Hepatic stellate cell (primary cell): ENCODE data around the gene YTHDC1.

Source experiments
- DNase-seq: peaks from one replicate; pipeline ENCODE4 v3.0.0; 2011; ENCODE audit warnings: low spot score

Gene YTHDC1

GRCh38 chr4:68358988-68359387 is 9.1 kb upstream of the YTHDC1 start:
- no peak for DNase-seq

GRCh38 chr4:68352791-68353190 is 2.9 kb upstream of the YTHDC1 start:
- no peak for DNase-seq

GRCh38 chr4:68349279-68349648 is 626 bp downstream of the YTHDC1 start:
- no peak for DNase-seq

- no peak for DNase-seq
These were observed 1.3 kb downstream of the YTHDC1 start for GRCh38 chr4:68348577-68348976.

GRCh38 chr4:68347845-68348244 is 2.0 kb downstream of the YTHDC1 start:
- DNase-seq, result no peak

GRCh38 chr4:68346461-68346860 is 3.4 kb downstream of the YTHDC1 start:
- DNase-seq, result no peak

- DNase-seq, result no peak
These were observed 5.1 kb downstream of the YTHDC1 start for GRCh38 chr4:68344785-68345184.

- no peak for DNase-seq
These were observed 5.8 kb downstream of the YTHDC1 start for GRCh38 chr4:68344049-68344448.

GRCh38 chr4:68342134-68342533 is 7.8 kb downstream of the YTHDC1 start:
- DNase-seq, result peak; percentile 19

- no peak for DNase-seq
These were observed 11.3 kb downstream of the YTHDC1 start for GRCh38 chr4:68338625-68339024.

GRCh38 chr4:68337522-68337921 is 12.4 kb downstream of the YTHDC1 start:
- DNase-seq, result no peak

GRCh38 chr4:68337004-68337403 is 12.9 kb downstream of the YTHDC1 start:
- no peak for DNase-seq

- DNase-seq, result no peak
These were observed 13.4 kb downstream of the YTHDC1 start for GRCh38 chr4:68336530-68336929.

- DNase-seq, result no peak
These were observed 23.7 kb downstream of the YTHDC1 start for GRCh38 chr4:68326141-68326540.

GRCh38 chr4:68324519-68325262 is 25.2 kb downstream of the YTHDC1 start:
- no peak for DNase-seq

- no peak for DNase-seq
These were observed 30.9 kb downstream of the YTHDC1 start for GRCh38 chr4:68319040-68319439.

GRCh38 chr4:68316193-68316969 is 33.5 kb downstream of the YTHDC1 start:
- DNase-seq, result no peak

- no peak for DNase-seq
These were observed 39.1 kb downstream of the YTHDC1 start for GRCh38 chr4:68310651-68311247.

- DNase-seq, result no peak
These were observed 45.2 kb downstream of the YTHDC1 start for GRCh38 chr4:68304731-68305130.

- no peak for DNase-seq
These were observed 50.1 kb downstream of the YTHDC1 start for GRCh38 chr4:68299492-68300457.

GRCh38 chr4:68297137-68297536 is 52.8 kb downstream of the YTHDC1 start:
- DNase-seq, result no peak

- no peak for DNase-seq
These were observed 58.6 kb downstream of the YTHDC1 start for GRCh38 chr4:68291256-68291655.
